H1 (cell line): ENCODE results near the gene NIPAL3. TPM values are rescaled to one million over a fixed set of nuclear protein-coding genes. Genes with fewer than 3 reads are reported as not detected.

Experiments
- CTCF ChIA-PET: fragments of 300-600 bp; sonication (Branson Sonifier 250); formaldehyde crosslinking; loops from one replicate; lab custom pipeline; 2021; ENCODE audit not compliant: partially characterized antibody; lab: Charles Lee
- POLR2A ChIA-PET: fragments of 300-600 bp; sonication (Branson Sonifier 250); formaldehyde crosslinking; loops from one replicate; lab custom pipeline; 2021; ENCODE audit warnings: inconsistent platforms; ENCODE audit not compliant: partially characterized antibody; lab: Charles Lee
- DNase-seq, 2 experiments: peaks; one replicate each; pipeline versions ENCODE4 v3.0.0 to v3.0.0-alpha.2; 2010 to 2022; ENCODE audit warnings: low spot score in 2 of 2, low read depth in 1 of 2, mixed read lengths in 1 of 2
- FAIRE-seq: peaks from 2 replicates; lab custom pipeline; 2011; peaks lifted over from hg19 to GRCh38; lab: Jason Lieb, UNC
- H2AFZ ChIP-seq: 2 replicates; pipeline ENCODE4 v1.8.1; 2012; ENCODE audit warnings: low read length, inconsistent platforms
- H2AK5ac ChIP-seq: 2 replicates; pipeline ENCODE4 v1.6.1; 2013; ENCODE audit warnings: low read depth, low read length
- H2BK120ac ChIP-seq: replicated peaks from 2 replicates; pipeline ENCODE3; 2013; ENCODE audit warnings: low read depth, low read length, inconsistent platforms
- H2BK12ac ChIP-seq: 2 replicates; pipeline ENCODE4 v1.6.1; 2013; ENCODE audit warnings: low read depth, low read length
- H2BK15ac ChIP-seq: 2 replicates; pipeline ENCODE4 v1.6.1; 2013; ENCODE audit warnings: low read length
- H2BK20ac ChIP-seq: 2 replicates; pipeline ENCODE4 v1.6.1; 2013; ENCODE audit warnings: low read length
- H2BK5ac ChIP-seq: 2 replicates; pipeline ENCODE4 v1.6.1; 2013; ENCODE audit warnings: low read depth, low read length
- H3K14ac ChIP-seq: 2 replicates; pipeline ENCODE4 v1.6.1; 2013; ENCODE audit warnings: inconsistent platforms; ENCODE audit not compliant: insufficient read length
- H3K18ac ChIP-seq: 2 replicates; pipeline ENCODE4 v1.6.1; 2013; ENCODE audit warnings: low read length; ENCODE audit errors: extremely low read depth
- H3K23ac ChIP-seq: 2 replicates; pipeline ENCODE4 v1.6.1; 2013; ENCODE audit warnings: inconsistent platforms; ENCODE audit not compliant: insufficient read length
- H3K23me2 ChIP-seq: 2 replicates; pipeline ENCODE4 v1.6.1; 2013; ENCODE audit warnings: low read depth, low read length
- H3K27ac ChIP-seq: 2 replicates; pipeline ENCODE4 v1.6.1; 2011; ENCODE audit warnings: low read depth, low read length, inconsistent platforms
- H3K27me3 ChIP-seq, 4 experiments: replicated peaks in 1 of 4; 1 replicate in 1 of 4; 2 replicates in 3 of 4; pipeline versions ENCODE4 v1.6.1 to v1.8.1; 2011 to 2013; ENCODE audit warnings: low read length in 3 of 4, mild to moderate bottlenecking in 3 of 4, inconsistent platforms in 2 of 4, mixed read lengths in 2 of 4, moderate library complexity in 1 of 4; ENCODE audit not compliant: control insufficient read depth in 3 of 4, insufficient read depth in 3 of 4; ENCODE audit errors: extremely low read depth in 1 of 4
- H3K36me3 ChIP-seq, 4 experiments: 2 replicates each; pipeline versions ENCODE4 v1.6.1 to v1.8.1; 2011 to 2013; ENCODE audit warnings: mild to moderate bottlenecking in 4 of 4, low read length in 3 of 4, moderate library complexity in 2 of 4, control low read depth in 1 of 4, inconsistent platforms in 1 of 4; ENCODE audit not compliant: insufficient read depth in 4 of 4, control insufficient read depth in 2 of 4
- H3K4ac ChIP-seq: replicated peaks from 2 replicates; pipeline ENCODE3; 2013; ENCODE audit warnings: low read length, low read depth, mixed read lengths, inconsistent platforms; ENCODE audit not compliant: insufficient read length
- H3K4me1 ChIP-seq, 4 experiments: replicated peaks in 1 of 4; 1 replicate in 1 of 4; 2 replicates in 3 of 4; pipeline versions ENCODE4 v1.6.1 to v1.8.1; 2011 to 2013; ENCODE audit warnings: low read length in 3 of 4, inconsistent platforms in 2 of 4, mixed read lengths in 1 of 4; ENCODE audit not compliant: insufficient read depth in 4 of 4, control insufficient read depth in 3 of 4
- H3K4me2 ChIP-seq, 2 experiments: 2 replicates each; pipeline versions ENCODE4 v1.6.1 to v1.8.1; 2011 to 2013; ENCODE audit warnings: low read depth in 2 of 2, low read length in 2 of 2, control low read depth in 1 of 2, inconsistent platforms in 1 of 2, mild to moderate bottlenecking in 1 of 2; ENCODE audit not compliant: insufficient read depth in 1 of 2
- H3K4me3 ChIP-seq, 4 experiments: fragments of 200-600, 300-600 bp in 1 of 4; sonication (generic), shearing (Covaris generic), sonication (Bioruptor Twin) in 1 of 4; 2 replicates each; pipeline versions ENCODE4 v1.5.1 to v1.8.1; 2011 to 2016; ENCODE audit warnings: low read length in 4 of 4, low read depth in 3 of 4, control low read depth in 2 of 4, inconsistent platforms in 2 of 4, mild to moderate bottlenecking in 2 of 4, mixed read lengths in 1 of 4, moderate library complexity in 1 of 4; ENCODE audit not compliant: insufficient read depth in 2 of 4; ENCODE audit errors: extremely low read depth in 1 of 4
- H3K56ac ChIP-seq: replicated peaks from 2 replicates; pipeline ENCODE3; 2013; ENCODE audit warnings: low read depth, mild to moderate bottlenecking, mixed read lengths, low read length, inconsistent platforms; ENCODE audit not compliant: insufficient read length
- H3K79me1 ChIP-seq: 2 replicates; pipeline ENCODE4 v1.6.1; 2013; ENCODE audit warnings: low read depth, low read length, control low read depth
- H3K79me2 ChIP-seq, 2 experiments: 2 replicates each; pipeline versions ENCODE4 v1.6.1 to v1.8.1; 2012 to 2013; ENCODE audit warnings: low read length in 2 of 2, mild to moderate bottlenecking in 2 of 2, inconsistent platforms in 1 of 2; ENCODE audit not compliant: insufficient read depth in 2 of 2, control insufficient read depth in 1 of 2
- H3K9ac ChIP-seq, 4 experiments: replicated peaks in 1 of 4; 1 replicate in 1 of 4; 2 replicates in 3 of 4; pipeline versions ENCODE4 v1.6.1 to v1.8.1; 2011 to 2013; ENCODE audit warnings: low read depth in 3 of 4, low read length in 3 of 4, control low read depth in 2 of 4, mild to moderate bottlenecking in 2 of 4, moderate library complexity in 2 of 4, inconsistent platforms in 1 of 4; ENCODE audit errors: extremely low read depth in 1 of 4
- H3K9me3 ChIP-seq, 2 experiments: 2 replicates each; pipeline versions ENCODE4 v1.6.1 to v1.8.1; 2012 to 2013; ENCODE audit warnings: mild to moderate bottlenecking in 2 of 2, moderate library complexity in 2 of 2, control low read depth in 1 of 2, inconsistent platforms in 1 of 2, low read depth in 1 of 2, low read length in 1 of 2, mixed read lengths in 1 of 2; ENCODE audit not compliant: insufficient read depth in 2 of 2
- H4K20me1 ChIP-seq, 2 experiments: replicated peaks in 1 of 2; 2 replicates each; pipeline versions ENCODE3 to v1.8.1; 2011 to 2013; ENCODE audit warnings: inconsistent platforms in 2 of 2, low read length in 2 of 2, mild to moderate bottlenecking in 1 of 2; ENCODE audit not compliant: insufficient read depth in 2 of 2, control insufficient read depth in 1 of 2
- H4K5ac ChIP-seq: 2 replicates; pipeline ENCODE4 v1.6.1; 2013; ENCODE audit warnings: low read length, low read depth, mixed read lengths, inconsistent platforms; ENCODE audit not compliant: insufficient read length
- H4K8ac ChIP-seq: 2 replicates; pipeline ENCODE4 v1.8.0; 2013; ENCODE audit warnings: mild to moderate bottlenecking, moderate library complexity, low read length, inconsistent platforms; ENCODE audit not compliant: insufficient read depth; ENCODE audit errors: extremely low read depth
- H4K91ac ChIP-seq: replicated peaks from 2 replicates; pipeline ENCODE3; 2013; ENCODE audit warnings: low read length, mixed read lengths, inconsistent platforms; ENCODE audit not compliant: insufficient read length
- CBX8 ChIP-seq: fragments of 300-800, 300-1000 bp; sonication (generic); IDR thresholded peaks from 2 replicates; pipeline ENCODE4 v1.7.1; 2016; ENCODE audit warnings: low read depth, low read length, borderline replicate concordance
- CTBP2 ChIP-seq: IDR thresholded peaks from 2 replicates; pipeline ENCODE4 v1.7.0; 2011; ENCODE audit warnings: borderline replicate concordance, mild to moderate bottlenecking, moderate library complexity, mixed read lengths, low read length; ENCODE audit not compliant: insufficient read depth, insufficient read length
- EGR1 ChIP-seq: IDR thresholded peaks from 2 replicates; pipeline ENCODE4 v1.6.1; 2011; ENCODE audit warnings: low read depth, low read length, borderline replicate concordance
- FOSL1 ChIP-seq: IDR thresholded peaks from 2 replicates; pipeline ENCODE4 v1.6.1; 2011; ENCODE audit warnings: mild to moderate bottlenecking, low read depth, low read length, moderate library complexity; ENCODE audit not compliant: insufficient read depth
- HDAC6 ChIP-seq: IDR thresholded peaks from one replicate; pipeline ENCODE4 v1.7.1; 2012; ENCODE audit warnings: low read depth, mild to moderate bottlenecking, inconsistent platforms, low read length, moderate library complexity
- JUN ChIP-seq: IDR thresholded peaks from 2 replicates; pipeline ENCODE4 v1.6.1; 2011; ENCODE audit warnings: low read depth, mild to moderate bottlenecking, improper control_type of control experiment, low read length
- KDM5A ChIP-seq: fragments of 200-600 bp; IDR thresholded peaks from 2 replicates; pipeline ENCODE4 v1.7.1; 2012; ENCODE audit warnings: mild to moderate bottlenecking, low read length, inconsistent platforms, mixed read lengths
- MAFK ChIP-seq: IDR thresholded peaks from 2 replicates; pipeline ENCODE4 v1.6.1; 2012; ENCODE audit warnings: low read depth, mild to moderate bottlenecking, improper control_type of control experiment, low read length
- PHF8 ChIP-seq: fragments of 200-600 bp; sonication (generic); conservative IDR thresholded peaks from 2 replicates; pipeline ENCODE4 v1.7.1; 2012; ENCODE audit warnings: low read depth, mild to moderate bottlenecking, inconsistent platforms, low read length, moderate library complexity
- POLR2AphosphoS5 ChIP-seq: IDR thresholded peaks from 2 replicates; pipeline ENCODE4 v1.6.1; 2011; ENCODE audit warnings: low read depth, low read length
- RFX5 ChIP-seq: IDR thresholded peaks from 2 replicates; pipeline ENCODE4 v1.6.1; 2011; ENCODE audit warnings: low read depth, low read length, improper control_type of control experiment, borderline replicate concordance
- SUZ12 ChIP-seq: fragments of 200-600 bp; sonication (generic); IDR thresholded peaks from 2 replicates; pipeline ENCODE4 v1.6.1; 2012; ENCODE audit warnings: mild to moderate bottlenecking, inconsistent platforms, low read length, moderate library complexity, mixed read lengths
- USF2 ChIP-seq: IDR thresholded peaks from 2 replicates; pipeline ENCODE4 v1.6.1; 2011; ENCODE audit warnings: low read length, improper control_type of control experiment
- WGBS, 2 experiments: shearing (Covaris generic) in 1 of 2; methylation state at CpG; one replicate each; pipeline versions ENCODE4 v1.1.6 to v1.1.7; 2013 to 2015; ENCODE audit warnings: low lambda C conversion rate in 2 of 2, mixed read lengths in 2 of 2, inconsistent platforms in 1 of 2, low coverage in 1 of 2, missing lambda C conversion rate in 1 of 2; ENCODE audit not compliant: insufficient replicate concordance in 2 of 2, insufficient coverage in 1 of 2, insufficient read length in 1 of 2; ENCODE audit errors: extremely low coverage in 1 of 2, missing lambda C conversion rate in 1 of 2; 5-methylcytosine and 5-hydroxymethylcytosine counted together
- polyA plus RNA-seq, 7 experiments: library from polyadenylated mRNA; depleted of rRNA in 3 of 7; stranded (reverse) in 5 of 7; unstranded in 2 of 7; fragments of >200 nt in 5 of 7; fragments of 200-250 nt in 2 of 7; gene quantifications; 1 replicate in 5 of 7; 2 replicates in 1 of 7; 4 replicates in 1 of 7; pipeline versions ENCODE4 v1.2.1 to v1.2.3, GENCODE V29; 2011 to 2013; ENCODE audit warnings: missing spikeins in 2 of 7, mixed read lengths in 2 of 7
- total RNA-seq: library from RNA; stranded (reverse); fragmentation: NEBNext Ultra II Directional; extraction: Animal tissue kit (Norgen Biotek cat#: 25700); gene quantifications from 2 replicates; pipeline ENCODE4 v1.2.1, GENCODE V29; 2021

Gene NIPAL3
- total and polyA plus RNA-seq, 2 of the 8 experiments (the other 6 are each of a cell fraction or from before 2014, with no cell fraction given), result 8.8 to 11.0 TPM

- H4K8ac ChIP-seq, result no peak overlapping the region
- no peak overlapping the region for H3K56ac ChIP-seq
- no peak overlapping the region for H2AFZ ChIP-seq
- peaks cover 0 to 5% (median 0%) of the 10 kb centered on the region in 4 experiments; a peak in 4 of 8 replicates for H3K36me3 ChIP-seq
- FAIRE-seq, result no peak
- no peaks in the 10 kb centered on the region for H3K4me1 ChIP-seq
- POLR2A ChIA-PET, result no interaction called here
- H3K4ac ChIP-seq, result no peak overlapping the region
- no peak overlapping the region for H3K18ac ChIP-seq
- CTCF ChIA-PET, result interaction anchor here (0.6 to 9.8 kb wide), 9 partner anchors 9 to 559 kb away, joined by 3 to 233 read pairs (median 6); no protein-coding TSS in a partner anchor
- H3K9me3 ChIP-seq, result no peaks in the 10 kb centered on the region
- H2AK5ac ChIP-seq, result no peak overlapping the region
- H3K79me1 ChIP-seq, result no peaks in the 10 kb centered on the region
- H2BK20ac ChIP-seq, result no peak overlapping the region
- H4K5ac ChIP-seq, result no peak overlapping the region
- no peak for DNase-seq
- H2BK12ac ChIP-seq, result no peak overlapping the region
- H3K4me3 ChIP-seq, result no peak overlapping the region
- H2BK15ac ChIP-seq, result no peak overlapping the region
- no peak overlapping the region for H4K91ac ChIP-seq
- H4K20me1 ChIP-seq, result no peaks in the 10 kb centered on the region
- no peak overlapping the region for H3K14ac ChIP-seq
- H3K9ac ChIP-seq, result no peak overlapping the region
- WGBS, 2 experiments, result 92% methylated on average over 2 of the region's 2 CpGs; no CpG with 5 or more reads in 1 of the 2 experiments
- H3K27ac ChIP-seq, result no peak overlapping the region
- H3K27me3 ChIP-seq, result no peaks in the 10 kb centered on the region
- H2BK5ac ChIP-seq, result no peak overlapping the region
- H3K23me2 ChIP-seq, result no peaks in the 10 kb centered on the region
- no peak overlapping the region for H3K4me2 ChIP-seq
- H3K79me2 ChIP-seq, result no peaks in the 10 kb centered on the region
- no peak overlapping the region for H2BK120ac ChIP-seq
- H3K23ac ChIP-seq, result no peak overlapping the region
- TF ChIP-seq CTBP2 (no peak), POLR2AphosphoS5 (no peak), CBX8 (no peak), FOSL1 (no peak), PHF8 (no peak), JUN (no peak), USF2 (no peak), KDM5A (no peak), HDAC6 (no peak), SUZ12 (no peak), MAFK (no peak), RFX5 (no peak), EGR1 (no peak)
Measured at GRCh38 chr1:24381256-24381655, 34.3 kb upstream of the NIPAL3 start.
